K562 (cell line): ENCODE measurements around the gene RPLP2. TPM values are rescaled to one million over a fixed set of nuclear protein-coding genes. Genes with fewer than 3 reads are reported as not detected.

Source experiments
- ATAC-seq: fragments of 200-7000 bp; cut with Tn5 transposase; 3 replicates; pipeline ENCODE4 v1.9.1; 2020; ENCODE audit warnings: moderate library complexity
- BruUV-seq: library from RNA; stranded (reverse); fragments of 400-500 nt; replicated peaks from 2 replicates; lab custom pipeline; 2021; lab: Mats Ljungman, UMichigan
- CTCF ChIA-PET: fragments of 300-600 bp; formaldehyde crosslinking; extraction: SDS; loops from one replicate; lab custom pipeline; 2021; ENCODE audit warnings: low intra/inter-chr PET ratio; lab: Yijun Ruan, JAX
- POLR2A ChIA-PET: fragments of 300-600, 350-650 bp; sonication (Branson Sonifier 250); formaldehyde crosslinking; extraction: SDS; loops from one replicate; lab custom pipeline; 2021; ENCODE audit warnings: antibody characterized with exemption, inconsistent platforms; lab: Yijun Ruan, JAX
- DNase-seq, 4 experiments: peaks; one replicate each; pipeline versions ENCODE4 v3.0.0 to v3.0.0-alpha.2; 2011 to 2018; ENCODE audit warnings: low spot score in 3 of 4, mixed read lengths in 3 of 4; ENCODE audit errors: extremely low read depth in 1 of 4
- FAIRE-seq: peaks from 2 replicates; lab custom pipeline; 2011; peaks lifted over from hg19 to GRCh38; lab: Jason Lieb, UNC
- H2AFZ ChIP-seq: 2 replicates; pipeline ENCODE4 v1.6.0; 2011; ENCODE audit warnings: low read depth, low read length, control low read depth, inconsistent platforms
- H3K27ac ChIP-seq: fragments of 200-600 bp; 3 replicates; pipeline ENCODE4 v1.8.0; 2011; ENCODE audit warnings: low read depth, mild to moderate bottlenecking, control low read depth, inconsistent platforms, low read length, moderate library complexity, mixed read lengths; ENCODE audit errors: extremely low read depth
- H3K27me3 ChIP-seq, 2 experiments: fragments of 300-600 bp in 1 of 2; 2 replicates in 1 of 2; 3 replicates in 1 of 2; pipeline versions ENCODE4 v1.6.0 to v1.8.0; 2011; ENCODE audit warnings: inconsistent platforms in 2 of 2, low read length in 2 of 2, mild to moderate bottlenecking in 1 of 2, mixed read lengths in 1 of 2, moderate library complexity in 1 of 2; ENCODE audit not compliant: control insufficient read depth in 2 of 2, insufficient read depth in 2 of 2
- H3K36me3 ChIP-seq: fragments of 300-600 bp; 3 replicates; pipeline ENCODE4 v1.8.0; 2011; ENCODE audit warnings: mild to moderate bottlenecking, low read length, inconsistent platforms; ENCODE audit not compliant: control insufficient read depth, insufficient read depth
- H3K4me1 ChIP-seq, 2 experiments: fragments of 200-600 bp in 1 of 2; replicated peaks in 1 of 2; 2 replicates in 1 of 2; 3 replicates in 1 of 2; pipeline versions ENCODE4 v1.5.1 to v1.8.0; 2011; ENCODE audit warnings: inconsistent platforms in 2 of 2, low read length in 2 of 2, mild to moderate bottlenecking in 1 of 2, mixed read lengths in 1 of 2, moderate library complexity in 1 of 2; ENCODE audit not compliant: control insufficient read depth in 2 of 2, insufficient read depth in 2 of 2
- H3K4me2 ChIP-seq: 2 replicates; pipeline ENCODE4 v1.6.1; 2011; ENCODE audit warnings: low read length, control low read depth, inconsistent platforms, mixed read lengths; ENCODE audit not compliant: insufficient read depth
- H3K4me3 ChIP-seq: fragments of 200-600 bp; sonication (generic), shearing (Covaris generic); 2 replicates; pipeline ENCODE4 v1.5.1; 2016; ENCODE audit warnings: control low read depth, inconsistent platforms
- H3K79me2 ChIP-seq: fragments of 200-600 bp; 3 replicates; pipeline ENCODE4 v1.8.0; 2011; ENCODE audit warnings: low read length, inconsistent platforms; ENCODE audit not compliant: control insufficient read depth, insufficient read depth
- H3K9ac ChIP-seq, 2 experiments: 2 replicates each; pipeline versions ENCODE4 v1.6.0 to v1.6.1; 2011; ENCODE audit warnings: low read depth in 2 of 2, low read length in 2 of 2, control low read depth in 1 of 2, inconsistent platforms in 1 of 2, mild to moderate bottlenecking in 1 of 2, mixed read lengths in 1 of 2; ENCODE audit not compliant: insufficient read depth in 1 of 2
- H3K9me1 ChIP-seq: one replicate; pipeline ENCODE4 v1.6.0; 2011; ENCODE audit warnings: inconsistent platforms, mild to moderate bottlenecking, low read length, moderate library complexity; ENCODE audit not compliant: control insufficient read depth, insufficient read depth
- H3K9me3 ChIP-seq: replicated peaks from 2 replicates; pipeline ENCODE4 v1.5.1; 2011; ENCODE audit warnings: low read depth, low read length, inconsistent platforms; ENCODE audit not compliant: control insufficient read depth, insufficient read depth
- H4K20me1 ChIP-seq: replicated peaks from 2 replicates; pipeline ENCODE4 v1.6.1; 2011; ENCODE audit warnings: low read length, inconsistent platforms, mixed read lengths; ENCODE audit not compliant: control insufficient read depth, insufficient read depth
- CCNT2 ChIP-seq: IDR thresholded peaks from 2 replicates; pipeline ENCODE4 v1.6.1; 2011; ENCODE audit warnings: borderline replicate concordance, low read depth, mild to moderate bottlenecking, moderate library complexity, mixed read lengths, low read length; ENCODE audit not compliant: insufficient read length; ENCODE audit errors: extremely low read depth
- ELF4 ChIP-seq: fragments of 450-650 bp; formaldehyde crosslinking; IDR thresholded peaks from 2 replicates; pipeline ENCODE4 v1.4.0; 2022; ENCODE audit warnings: missing genetic modification characterization
- FOXJ2 ChIP-seq: fragments of 200-800 bp; sonication (Bioruptor generic); IDR thresholded peaks from 2 replicates; pipeline ENCODE4 v1.6.1; 2016; ENCODE audit warnings: missing genetic modification characterization, missing compliant biosample characterization
- FOXO4 ChIP-seq: fragments of 450-650 bp; formaldehyde crosslinking; IDR thresholded peaks from 2 replicates; pipeline ENCODE4 v1.4.0; 2020; ENCODE audit warnings: mild to moderate bottlenecking, moderate library complexity
- HMBOX1 ChIP-seq: sonication (generic); IDR thresholded peaks from 2 replicates; pipeline ENCODE4 v1.6.1; 2016
- KLF13 ChIP-seq: fragments of 450-650 bp; IDR thresholded peaks from 2 replicates; pipeline ENCODE4 v1.6.1; 2016; ENCODE audit warnings: missing genetic modification characterization, low read depth, mild to moderate bottlenecking, missing compliant biosample characterization, moderate library complexity, borderline replicate concordance
- MYNN ChIP-seq, 2 experiments: sonication (generic); formaldehyde crosslinking in 1 of 2; IDR thresholded peaks; 2 replicates each; pipeline versions ENCODE4 v1.5.0 to v1.6.1; 2016 to 2020; ENCODE audit warnings: antibody characterized with exemption in 1 of 2, missing genetic modification reagents in 1 of 2
- PRDM10 ChIP-seq: fragments of 450-650 bp; IDR thresholded peaks from 2 replicates; pipeline ENCODE4 v1.6.1; 2018; ENCODE audit not compliant: partially characterized antibody
- PYGO2 ChIP-seq: fragments of 450-650 bp; IDR thresholded peaks from 2 replicates; pipeline ENCODE4 v1.6.1; 2016; ENCODE audit warnings: mild to moderate bottlenecking, missing genetic modification characterization, moderate library complexity, missing compliant biosample characterization
- SMAD3 ChIP-seq: fragments of 450-650 bp; formaldehyde crosslinking; conservative IDR thresholded peaks from 2 replicates; pipeline ENCODE4 v1.4.0; 2020; ENCODE audit warnings: mild to moderate bottlenecking
- SP2 ChIP-seq: IDR thresholded peaks from 2 replicates; pipeline ENCODE4 v1.6.1; 2011; ENCODE audit warnings: mild to moderate bottlenecking, low read depth, low read length, moderate library complexity; ENCODE audit not compliant: poor library complexity, severe bottlenecking; ENCODE audit errors: extremely low read depth
- TAF15 ChIP-seq: fragments of 200-400 bp; formaldehyde crosslinking; IDR thresholded peaks from 2 replicates; pipeline ENCODE4 v1.6.1; 2017; ENCODE audit warnings: mild to moderate bottlenecking, low read depth, low read length, moderate library complexity
- TEAD1 ChIP-seq, 2 experiments: fragments of 450-650 bp in 1 of 2; sonication (generic) in 1 of 2; formaldehyde crosslinking; IDR thresholded peaks; 2 replicates each; pipeline versions ENCODE4 v1.4.0 to v1.8.0; 2020 to 2022; ENCODE audit warnings: mild to moderate bottlenecking in 2 of 2, missing genetic modification reagents in 1 of 2
- ZNF589 ChIP-seq: fragments of 200-800 bp; sonication (Bioruptor generic); IDR thresholded peaks from 2 replicates; pipeline ENCODE4 v1.6.1; 2016; ENCODE audit warnings: low read depth, missing genetic modification characterization, missing compliant biosample characterization
- WGBS: fragments of 100-300 bp; shearing (Covaris generic); methylation state at CpG from one replicate; pipeline ENCODE4 v1.1.6; 2016; ENCODE audit warnings: low coverage, mixed read lengths; ENCODE audit not compliant: insufficient coverage; ENCODE audit errors: missing lambda C conversion rate; 5-methylcytosine and 5-hydroxymethylcytosine counted together
- in situ Hi-C: fragments of 300-500 bp; cut with MboI; formaldehyde crosslinking; loops from 4 replicates; pipeline ENCODE4 v1.15.0; 2018; ENCODE audit warnings: inconsistent platforms, mixed read lengths
- intact Hi-C: fragments of 100-400 bp; cut with micrococcal nuclease; formaldehyde crosslinking; loops from 2 replicates; pipeline ENCODE4 v1.14.2; 2022
- polyA plus RNA-seq, 8 experiments: library from polyadenylated mRNA; depleted of rRNA in 4 of 8; stranded (reverse) in 5 of 8; unstranded in 3 of 8; fragments of >200 nt; fragmentation: Nextera tagmentation in 2 of 8; fragmentation: Illumina TruSeq in 1 of 8; extraction: Ambion mirVana in 2 of 8; extraction: Trizol in 1 of 8; gene quantifications; 2 replicates each; pipeline versions ENCODE4 v1.2.1 to v1.2.3, GENCODE V29; 2011 to 2014; ENCODE audit warnings: inconsistent platforms in 1 of 8, missing spikeins in 1 of 8
- total RNA-seq, 7 experiments: library from RNA; depleted of rRNA in 6 of 7; stranded (reverse); fragments of >200 nt in 6 of 7; fragmentation: Illumina TruSeq in 2 of 7; extraction: Trizol in 2 of 7; gene quantifications; 2 replicates each; pipeline versions ENCODE4 v1.2.1 to v1.2.3, GENCODE V29; 2011 to 2021; ENCODE audit warnings: low replicate concordance in 1 of 7

Gene RPLP2
- total and polyA plus RNA-seq, 9 of the 15 experiments (the other 6 are each of a cell fraction or from before 2014, with no cell fraction given) = 528 to 3,807 (median 1,633) TPM

DNA sequence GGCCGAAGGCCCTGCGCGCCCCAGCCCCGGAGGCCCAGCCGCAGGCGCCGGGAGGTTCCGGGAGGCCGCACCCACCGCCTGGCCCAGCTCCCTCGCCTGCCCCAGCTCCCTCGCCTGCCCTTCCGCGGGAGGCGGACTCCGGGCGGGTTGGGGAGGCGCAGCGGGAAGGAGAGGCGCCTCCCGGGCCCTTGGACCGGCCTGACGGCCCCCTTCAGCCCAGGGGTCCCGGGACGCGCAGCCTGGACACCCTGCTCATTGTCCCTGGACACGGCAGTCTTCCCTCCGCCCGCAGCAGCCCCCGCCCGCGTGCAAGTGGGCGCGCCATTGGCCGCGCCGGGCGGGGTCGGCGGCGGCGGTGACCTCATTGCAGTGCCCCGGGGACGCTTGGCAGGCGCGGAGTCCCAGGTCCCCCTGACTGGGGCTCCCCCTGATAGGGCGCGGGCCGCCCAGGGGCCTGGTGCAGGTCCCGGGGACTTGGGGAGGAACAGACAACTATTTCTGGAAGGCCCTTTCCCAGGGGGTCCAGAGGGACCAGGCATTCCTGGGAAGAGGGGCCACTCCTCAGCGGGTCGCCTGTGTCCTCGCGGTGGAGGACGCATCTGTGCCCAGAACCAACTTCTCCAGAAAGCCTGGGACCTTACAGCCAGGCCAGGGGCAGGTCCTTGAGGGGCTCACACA lies 23.5 kb downstream of the RPLP2 start:
- no peaks in the 10 kb centered on the region for H3K27me3 ChIP-seq
- CTCF ChIA-PET = no interaction called here
- DNase-seq (peak; percentile 64 to 76 (median 68)), FAIRE-seq (no peak), ATAC-seq (peak; percentile 73)
- H3K9ac ChIP-seq = peak overlapping the region; percentile 92 to 95
- H3K9me1 ChIP-seq = peaks cover 2% of the 10 kb centered on the region
- peaks cover 17 to 91% of the 10 kb centered on the region in 2 experiments; a peak in 4 of 5 replicates for H3K4me1 ChIP-seq
- in situ Hi-C loops = no loop called here
- intact Hi-C loops = loop anchor here (2.0 kb wide), 1 partner anchor 28 kb away; the partner anchor contains the start of gene PIDD1
- peak overlapping the region; percentile 53; the same call in 1 of the 2 replicates for H2AFZ ChIP-seq
- H4K20me1 ChIP-seq = peaks cover 7% of the 10 kb centered on the region
- no TSS peak for BruUV-seq
- H3K36me3 ChIP-seq = peaks cover 40% of the 10 kb centered on the region; the same call in 2 of the 3 replicates
- peaks cover 44% of the 10 kb centered on the region for H3K79me2 ChIP-seq
- peak overlapping the region; percentile 85 for H3K4me2 ChIP-seq
- peak overlapping the region; percentile 94 for H3K27ac ChIP-seq
- peak overlapping the region; percentile 87 for H3K4me3 ChIP-seq
- WGBS = under 1% methylated on average over 30 of the region's 55 CpGs
- H3K9me3 ChIP-seq = no peaks in the 10 kb centered on the region
- POLR2A ChIA-PET = interaction anchor here (0.5 to 2.3 kb wide), 8 partner anchors 9 to 360 kb away, joined by 3 to 20 read pairs (median 4); partner anchors contain the start of genes PNPLA2, POLR2L and TSPAN4
- TF ChIP-seq MYNN (IDR thresholded peaks at IDR 0.05) (no peak), MYNN (CRISPR knock-in tag; IDR thresholded peaks at IDR 0.05) (no peak), ELF4 (CRISPR knock-in tag) (no peak), PRDM10 (peak; percentile 13), FOXO4 (no peak), FOXJ2 (no peak), SMAD3 (CRISPR knock-in tag) (no peak), HMBOX1 (no peak), ZNF589 (CRISPR knock-in tag) (no peak), PYGO2 (tag) (no peak), CCNT2 (peak; percentile 14), SP2 (no peak), TAF15 (no peak), KLF13 (tag) (0 out of 2 replicates have a peak, but pooled peaks have one; percentile 48), TEAD1 (CRISPR knock-in tag; IDR thresholded peaks at IDR 0.05) (0 out of 4 replicates have a peak, but pooled peaks of 1 of the 2 experiments have one; percentile 30)
